ENCODE data around the gene ARHGAP23. TPM values are rescaled to one million over a fixed set of nuclear protein-coding genes. Genes with fewer than 3 reads are reported as not detected.

Gene ARHGAP23
- total and polyA plus RNA-seq, 3 experiments from 2014 or later, result 0.48 to 1.0 TPM; not detected in 1

GRCh38 chr17:38538906-38539305, 110.6 kb downstream of the ARHGAP23 start:
- DNase-seq, result no peak
- ChIA-PET CTCF (no interaction called here), POLR2A (no interaction called here)
- H3K9me3 ChIP-seq (ENCODE audit: low read length), result no peaks in the 10 kb centered on the region
- Mint-ChIP-seq H3K4me3 (no peak overlapping the region), H3K9me3 (no peaks in the 10 kb centered on the region), H3K27me3 (peaks cover 13 to 53% of the 10 kb centered on the region in 2 donors), H3K36me3 (no peaks in the 10 kb centered on the region), H3K4me1 (no peaks in the 10 kb centered on the region), H3K27ac (no peak overlapping the region)
- no peak overlapping the region for H3K27ac ChIP-seq (ENCODE audit: low read depth, low read length)
- no peak overlapping the region for H3K4me3 ChIP-seq (ENCODE audit: low read length)
- no peaks in the 10 kb centered on the region for H3K4me1 ChIP-seq (ENCODE audit: insufficient read depth, low read length)
- no peaks in the 10 kb centered on the region for H3K36me3 ChIP-seq (ENCODE audit: insufficient read depth, low read length)
- no peaks in the 10 kb centered on the region for H3K27me3 ChIP-seq (ENCODE audit: insufficient read depth, low read length, poor library complexity, severe bottlenecking)

- no peak overlapping the region for H3K27ac Mint-ChIP-seq
- CTCF ChIA-PET, result interaction anchor here (1.2 kb wide), 1 partner anchor 19 kb away, joined by 3 read pairs; no protein-coding TSS in a partner anchor
Observed at GRCh38 chr17:38539386-38539785, 111.1 kb downstream of the ARHGAP23 start.

GRCh38 chr17:38540514-38541045, 112.3 kb downstream of the ARHGAP23 start:
- H3K4me1 ChIP-seq (ENCODE audit: insufficient read depth, low read length), result no peaks in the 10 kb centered on the region
- H3K9me3 ChIP-seq (ENCODE audit: low read length), result no peaks in the 10 kb centered on the region
- DNase-seq, result no peak
- Mint-ChIP-seq H3K27ac (no peak overlapping the region), H3K36me3 (no peaks in the 10 kb centered on the region), H3K4me1 (no peaks in the 10 kb centered on the region), H3K9me3 (no peaks in the 10 kb centered on the region), H3K4me3 (no peak overlapping the region), H3K27me3 (peaks cover 8 to 45% of the 10 kb centered on the region in 2 donors)
- ChIA-PET CTCF (interaction anchor here (1.2 kb wide), 1 partner anchor 18 kb away, joined by 3 read pairs; no protein-coding TSS in a partner anchor), POLR2A (no interaction called here)
- H3K4me3 ChIP-seq (ENCODE audit: low read length), result no peak overlapping the region
- H3K27ac ChIP-seq (ENCODE audit: low read depth, low read length), result no peak overlapping the region
- H3K36me3 ChIP-seq (ENCODE audit: insufficient read depth, low read length), result no peaks in the 10 kb centered on the region
- H3K27me3 ChIP-seq (ENCODE audit: insufficient read depth, low read length, poor library complexity, severe bottlenecking), result no peaks in the 10 kb centered on the region

More at GRCh38 chr17:38539386-38539785, 111.1 kb downstream of the ARHGAP23 start:
- Histone ChIP-seq H3K9me3 (ENCODE audit: low read length) (no peaks in the 10 kb centered on the region), H3K4me1 (ENCODE audit: insufficient read depth, low read length) (no peaks in the 10 kb centered on the region), H3K27me3 (ENCODE audit: insufficient read depth, low read length, poor library complexity, severe bottlenecking) (no peaks in the 10 kb centered on the region), H3K27ac (ENCODE audit: low read depth, low read length) (no peak overlapping the region), H3K36me3 (ENCODE audit: insufficient read depth, low read length) (no peaks in the 10 kb centered on the region), H3K4me3 (ENCODE audit: low read length) (no peak overlapping the region)
- no peaks in the 10 kb centered on the region for H3K36me3 Mint-ChIP-seq
- H3K27me3 Mint-ChIP-seq, result peaks cover 10 to 49% of the 10 kb centered on the region in 2 donors
- no peaks in the 10 kb centered on the region for H3K4me1 Mint-ChIP-seq
- H3K9me3 Mint-ChIP-seq, result no peaks in the 10 kb centered on the region
- H3K4me3 Mint-ChIP-seq, result no peak overlapping the region
- POLR2A ChIA-PET, result no interaction called here
- DNase-seq, result no peak

GRCh38 chr17:38541281-38541680, 113.0 kb downstream of the ARHGAP23 start:
- no peaks in the 10 kb centered on the region for H3K36me3 Mint-ChIP-seq
- no peak for DNase-seq
- Histone ChIP-seq H3K4me3 (ENCODE audit: low read length) (no peak overlapping the region), H3K27me3 (ENCODE audit: insufficient read depth, low read length, poor library complexity, severe bottlenecking) (no peaks in the 10 kb centered on the region), H3K27ac (ENCODE audit: low read depth, low read length) (no peak overlapping the region), H3K4me1 (ENCODE audit: insufficient read depth, low read length) (no peaks in the 10 kb centered on the region), H3K36me3 (ENCODE audit: insufficient read depth, low read length) (no peaks in the 10 kb centered on the region), H3K9me3 (ENCODE audit: low read length) (no peaks in the 10 kb centered on the region)
- H3K4me3 Mint-ChIP-seq, result no peak overlapping the region
- POLR2A ChIA-PET, result no interaction called here
- CTCF ChIA-PET, result interaction anchor here (1.4 kb wide), 1 partner anchor 17 kb away, joined by 5 read pairs; no protein-coding TSS in a partner anchor
- no peaks in the 10 kb centered on the region for H3K9me3 Mint-ChIP-seq
- H3K27ac Mint-ChIP-seq, result peak overlapping the region in 1 of 8 donors; percentile 60
- no peaks in the 10 kb centered on the region for H3K4me1 Mint-ChIP-seq
- H3K27me3 Mint-ChIP-seq, result peaks cover 8 to 38% of the 10 kb centered on the region in 2 donors

GRCh38 chr17:38542286-38542685, 114.0 kb downstream of the ARHGAP23 start:
- Histone ChIP-seq H3K9me3 (ENCODE audit: low read length) (no peaks in the 10 kb centered on the region), H3K27ac (ENCODE audit: low read depth, low read length) (no peak overlapping the region), H3K36me3 (ENCODE audit: insufficient read depth, low read length) (no peaks in the 10 kb centered on the region), H3K4me1 (ENCODE audit: insufficient read depth, low read length) (no peaks in the 10 kb centered on the region), H3K27me3 (ENCODE audit: insufficient read depth, low read length, poor library complexity, severe bottlenecking) (peaks cover 6% of the 10 kb centered on the region), H3K4me3 (ENCODE audit: low read length) (no peak overlapping the region)
- CTCF ChIA-PET, result interaction anchor here (1.4 kb wide), 1 partner anchor 16 kb away, joined by 5 read pairs; no protein-coding TSS in a partner anchor
- POLR2A ChIA-PET, result no interaction called here
- DNase-seq, result no peak
- Mint-ChIP-seq H3K4me3 (no peak overlapping the region), H3K9me3 (no peaks in the 10 kb centered on the region), H3K36me3 (no peaks in the 10 kb centered on the region), H3K27ac (no peak overlapping the region), H3K4me1 (no peaks in the 10 kb centered on the region), H3K27me3 (peaks cover 11 to 42% of the 10 kb centered on the region in 2 donors)

GRCh38 chr17:38543403-38544174, 115.3 kb downstream of the ARHGAP23 start:
- H3K36me3 ChIP-seq (ENCODE audit: insufficient read depth, low read length), result no peaks in the 10 kb centered on the region
- H3K4me1 ChIP-seq (ENCODE audit: insufficient read depth, low read length), result no peaks in the 10 kb centered on the region
- Mint-ChIP-seq H3K27me3 (peaks cover 9 to 42% of the 10 kb centered on the region in 2 donors), H3K4me1 (no peaks in the 10 kb centered on the region), H3K36me3 (no peaks in the 10 kb centered on the region), H3K27ac (peak overlapping the region in 1 of 8 donors; percentile 47), H3K4me3 (no peak overlapping the region), H3K9me3 (no peaks in the 10 kb centered on the region)
- DNase-seq, result no peak
- ChIA-PET CTCF (interaction anchor here (1.7 kb wide), 1 partner anchor 14 kb away, joined by 4 read pairs; no protein-coding TSS in a partner anchor), POLR2A (no interaction called here)
- H3K27ac ChIP-seq (ENCODE audit: low read depth, low read length), result no peak overlapping the region
- no peaks in the 10 kb centered on the region for H3K9me3 ChIP-seq (ENCODE audit: low read length)
- no peak overlapping the region for H3K4me3 ChIP-seq (ENCODE audit: low read length)
- H3K27me3 ChIP-seq (ENCODE audit: insufficient read depth, low read length, poor library complexity, severe bottlenecking), result peaks cover 7% of the 10 kb centered on the region

GRCh38 chr17:38544175-38544838, 116.0 kb downstream of the ARHGAP23 start:
- DNase-seq, result no peak
- Mint-ChIP-seq H3K4me1 (no peaks in the 10 kb centered on the region), H3K9me3 (no peaks in the 10 kb centered on the region), H3K27ac (no peak overlapping the region), H3K27me3 (peaks cover 12 to 40% of the 10 kb centered on the region in 2 donors), H3K4me3 (no peak overlapping the region), H3K36me3 (no peaks in the 10 kb centered on the region)
- Histone ChIP-seq H3K9me3 (ENCODE audit: low read length) (no peaks in the 10 kb centered on the region), H3K36me3 (ENCODE audit: insufficient read depth, low read length) (no peaks in the 10 kb centered on the region), H3K27me3 (ENCODE audit: insufficient read depth, low read length, poor library complexity, severe bottlenecking) (peaks cover 7% of the 10 kb centered on the region), H3K4me1 (ENCODE audit: insufficient read depth, low read length) (no peaks in the 10 kb centered on the region), H3K27ac (ENCODE audit: low read depth, low read length) (no peak overlapping the region), H3K4me3 (ENCODE audit: low read length) (no peak overlapping the region)
- CTCF ChIA-PET, result interaction anchor here (1.7 kb wide), 1 partner anchor 14 kb away, joined by 4 read pairs; no protein-coding TSS in a partner anchor
- POLR2A ChIA-PET, result no interaction called here

GRCh38 chr17:38544839-38545209, 116.6 kb downstream of the ARHGAP23 start:
- ChIA-PET CTCF (interaction anchor here (1.7 kb wide), 1 partner anchor 13 kb away, joined by 4 read pairs; no protein-coding TSS in a partner anchor), POLR2A (no interaction called here)
- Mint-ChIP-seq H3K4me3 (no peak overlapping the region), H3K9me3 (no peaks in the 10 kb centered on the region), H3K4me1 (no peaks in the 10 kb centered on the region), H3K36me3 (no peaks in the 10 kb centered on the region), H3K27ac (no peak overlapping the region), H3K27me3 (peaks cover 12 to 45% of the 10 kb centered on the region in 2 donors)
- peaks cover 7% of the 10 kb centered on the region for H3K27me3 ChIP-seq (ENCODE audit: insufficient read depth, low read length, poor library complexity, severe bottlenecking)
- DNase-seq, result no peak
- H3K4me1 ChIP-seq (ENCODE audit: insufficient read depth, low read length), result no peaks in the 10 kb centered on the region
- H3K9me3 ChIP-seq (ENCODE audit: low read length), result no peaks in the 10 kb centered on the region
- no peak overlapping the region for H3K4me3 ChIP-seq (ENCODE audit: low read length)
- no peaks in the 10 kb centered on the region for H3K36me3 ChIP-seq (ENCODE audit: insufficient read depth, low read length)
- H3K27ac ChIP-seq (ENCODE audit: low read depth, low read length), result no peak overlapping the region

Measured in CD8-positive, alpha-beta memory T cell (primary cell).